HG03521 (cell line): Measurements from ENCODE around the gene DNAJB7.
"Not testable (repeated sequence)": the region's sequence is repeated elsewhere in the genome, so short reads cannot be mapped to it uniquely, and the experiment has no call there.

Experiments used
- ATAC-seq: cut with Tn5 transposase; IDR thresholded peaks from one replicate; pipeline ENCODE4 v1.9.1; 2021; ENCODE audit warnings: mild to moderate bottlenecking, moderate library complexity; ENCODE audit not compliant: unreplicated experiment

The DNAJB7 gene

DNA sequence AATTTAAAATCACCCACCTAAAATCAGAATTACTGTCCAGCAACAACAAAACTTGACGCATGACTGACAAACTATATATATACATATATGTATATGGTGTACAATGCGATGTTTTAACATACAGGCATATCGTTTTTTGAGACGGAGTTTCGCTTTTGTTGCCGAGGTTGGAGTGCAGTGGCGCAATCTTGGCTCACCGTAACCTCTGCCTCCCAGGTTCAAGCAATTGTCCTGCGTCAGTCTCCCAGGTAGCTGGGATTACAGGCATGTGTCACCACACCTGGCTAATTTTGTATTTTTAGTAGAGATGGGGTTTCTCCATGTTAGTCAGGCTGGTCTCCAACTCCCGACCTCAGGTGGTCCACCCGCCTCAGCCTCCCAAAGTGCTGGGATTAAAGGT is 16.1 kb downstream of the DNAJB7 start:
- not testable (repeated sequence) for ATAC-seq

DNA sequence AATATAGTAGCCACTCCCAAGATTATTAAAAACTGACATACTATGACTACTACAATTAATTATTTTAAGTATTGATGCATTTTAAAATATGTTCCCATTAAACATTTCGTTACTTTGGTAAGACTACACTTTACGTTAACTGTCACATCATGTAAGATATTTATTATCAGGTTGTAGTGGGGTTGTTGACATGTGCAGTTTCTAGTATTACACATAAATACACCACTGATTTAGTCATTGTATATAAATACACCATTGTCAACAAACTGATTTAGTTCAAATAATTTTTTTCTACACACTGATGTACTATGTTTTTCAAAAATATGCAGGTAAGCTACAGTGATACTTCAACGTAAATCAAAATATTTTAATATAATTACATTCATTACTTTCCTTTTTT is 17.0 kb downstream of the DNAJB7 start:
- ATAC-seq: no peak

DNA sequence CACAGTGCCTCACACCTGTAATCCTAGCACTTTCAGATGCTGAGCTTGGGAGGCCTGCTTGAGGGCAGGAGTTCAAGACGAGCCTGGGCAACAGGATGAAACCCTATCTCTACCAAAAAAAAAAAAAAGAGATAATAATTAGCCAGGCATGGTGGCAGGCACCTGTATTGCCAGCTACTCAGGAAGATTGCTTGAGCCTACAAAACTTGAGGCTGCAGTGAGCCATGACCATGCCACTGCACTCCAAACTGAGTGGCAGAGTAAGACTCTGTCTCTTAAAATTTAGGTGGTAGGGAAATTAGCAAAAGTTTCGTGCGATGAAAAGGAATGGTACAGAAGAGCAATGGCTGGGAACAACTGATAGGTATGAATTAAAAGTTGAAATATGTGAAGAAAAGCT is 23.4 kb downstream of the DNAJB7 start:
- ATAC-seq: no peak

DNA sequence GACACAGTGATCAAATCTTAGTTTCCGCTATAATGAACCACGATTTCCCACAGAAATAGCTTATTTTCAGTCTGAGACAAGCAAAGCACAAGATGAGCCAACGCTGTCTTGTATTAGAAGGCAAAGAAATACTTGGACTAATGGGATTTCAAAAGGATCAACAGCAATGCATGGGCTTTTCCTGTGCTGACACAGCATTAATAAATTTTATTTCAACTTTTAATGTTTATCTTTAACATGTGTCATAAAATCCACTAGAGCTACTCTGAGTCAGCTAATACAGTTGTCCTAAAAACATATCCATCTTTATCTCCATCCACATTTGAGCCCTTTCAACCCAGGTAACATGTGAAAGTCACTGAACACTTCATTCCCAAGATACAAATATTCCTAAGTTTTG is 27.3 kb downstream of the DNAJB7 start:
- no peak for ATAC-seq

DNA sequence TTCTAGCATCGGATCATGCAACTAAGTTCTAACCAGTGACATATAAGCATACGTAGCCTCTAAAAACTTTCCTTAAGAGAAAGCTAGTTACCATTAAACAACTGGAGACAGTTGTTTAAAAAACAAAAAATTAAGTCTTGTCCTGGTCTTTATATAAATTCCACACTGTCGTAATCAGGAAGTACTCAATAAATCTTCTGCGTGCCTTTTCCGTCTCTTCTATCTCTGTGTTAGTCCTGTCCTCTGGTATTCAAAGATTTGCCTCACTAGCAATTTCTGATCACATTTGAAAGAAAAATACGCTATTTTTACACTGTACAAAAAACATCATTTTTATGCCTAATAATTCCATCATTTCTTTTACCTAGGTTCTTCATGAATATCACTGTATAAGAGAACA is 32.8 kb downstream of the DNAJB7 start:
- no peak for ATAC-seq

DNA sequence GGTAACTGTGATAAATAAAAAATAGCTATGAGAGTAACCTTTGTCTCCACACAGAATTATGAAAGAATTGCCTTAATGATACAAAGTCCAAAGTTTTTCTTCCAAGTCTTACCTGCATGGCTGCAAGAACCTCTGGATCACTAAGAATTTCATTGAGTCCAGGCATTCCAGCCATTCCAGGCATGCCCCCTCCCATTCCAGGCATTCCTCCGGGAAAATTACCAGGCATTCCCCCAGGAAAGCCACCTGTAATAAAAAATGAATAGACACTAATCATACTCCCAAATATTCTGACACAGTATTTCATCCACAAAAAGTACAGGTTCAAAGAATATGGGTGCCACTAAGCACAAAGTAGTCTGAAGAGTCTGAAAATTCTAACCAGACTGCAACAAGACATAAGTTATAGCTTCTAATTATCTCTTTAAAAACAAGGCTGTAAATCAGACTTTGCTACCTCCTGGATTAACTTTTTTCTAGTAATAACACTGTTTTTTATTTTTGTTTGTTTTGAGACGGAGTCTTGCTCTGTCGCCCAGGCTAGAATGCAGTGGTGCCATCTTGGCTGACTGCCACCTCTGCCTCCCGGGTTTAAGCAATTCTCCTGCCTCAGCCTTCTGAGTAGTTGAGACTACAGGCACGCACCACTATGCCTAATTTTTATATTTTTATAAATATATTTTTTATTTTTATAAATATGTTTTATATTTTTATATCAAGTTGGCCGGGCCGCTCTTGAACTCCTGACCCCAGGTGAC is 34.8 kb downstream of the DNAJB7 start:
- no peak for ATAC-seq

DNA sequence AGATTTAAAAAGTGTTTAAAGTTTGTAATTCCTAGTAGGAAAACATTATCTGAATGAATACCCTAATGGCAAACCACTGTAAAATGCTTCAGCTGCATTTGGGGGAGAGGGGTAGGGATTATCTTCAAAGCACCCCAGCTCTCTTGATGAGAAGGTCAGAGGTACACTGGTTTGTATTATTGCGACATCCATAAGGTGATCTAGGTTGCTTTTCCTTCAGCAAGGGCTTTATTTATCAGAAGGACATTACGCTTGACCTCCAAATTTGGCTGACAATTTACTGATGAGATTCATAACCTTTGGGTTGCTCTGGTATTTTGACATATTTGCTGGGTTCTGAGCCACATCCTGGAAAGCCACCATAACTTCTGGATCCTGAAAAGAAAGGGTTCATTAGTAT is 35.6 kb downstream of the DNAJB7 start:
- not testable (repeated sequence) for ATAC-seq

DNA sequence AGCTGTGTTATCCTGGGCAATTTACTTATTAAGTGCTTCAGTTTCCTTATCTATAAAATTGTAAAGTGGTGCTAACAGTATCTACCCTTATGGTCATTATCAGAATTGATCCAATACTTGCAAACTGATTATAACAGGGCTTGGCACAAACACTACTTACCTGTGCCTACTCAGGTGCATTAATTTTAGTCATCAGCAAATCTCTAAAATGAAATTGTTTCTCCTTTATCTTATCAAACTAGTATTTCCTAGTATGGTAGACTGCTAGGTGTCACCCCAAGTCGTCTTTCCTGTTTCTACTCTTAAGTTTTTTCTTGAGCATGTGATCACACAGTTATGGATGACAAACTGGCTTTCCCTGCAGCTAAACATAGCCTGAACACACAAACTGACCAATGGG is 38.5 kb downstream of the DNAJB7 start:
- no peak for ATAC-seq

DNA sequence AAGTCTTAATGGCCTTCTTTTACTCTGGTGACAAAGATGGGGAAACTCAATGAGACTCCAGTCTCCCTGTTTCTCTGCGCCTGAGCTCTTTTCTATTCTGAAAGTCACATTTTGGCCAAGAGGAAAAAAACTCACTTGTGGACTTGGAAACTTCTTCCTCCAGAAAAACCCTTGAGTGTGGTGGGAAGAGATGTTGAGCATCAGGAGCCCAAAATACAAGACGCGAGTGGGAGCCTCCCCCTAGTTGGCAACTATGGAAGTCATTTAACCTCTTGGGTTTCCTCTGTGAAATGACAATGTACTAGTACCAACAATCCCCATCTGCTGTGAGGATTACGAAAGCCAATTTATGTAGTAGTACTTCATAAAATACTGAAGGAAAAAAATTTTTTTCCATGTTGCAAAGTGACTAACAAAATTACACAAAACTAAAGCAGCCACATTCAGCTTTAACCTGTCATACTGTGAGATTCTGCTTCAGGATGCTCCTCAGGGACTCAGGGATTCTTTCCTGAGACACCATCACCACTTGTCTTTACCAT is 42.2 kb downstream of the DNAJB7 start:
- ATAC-seq: no peak

DNA sequence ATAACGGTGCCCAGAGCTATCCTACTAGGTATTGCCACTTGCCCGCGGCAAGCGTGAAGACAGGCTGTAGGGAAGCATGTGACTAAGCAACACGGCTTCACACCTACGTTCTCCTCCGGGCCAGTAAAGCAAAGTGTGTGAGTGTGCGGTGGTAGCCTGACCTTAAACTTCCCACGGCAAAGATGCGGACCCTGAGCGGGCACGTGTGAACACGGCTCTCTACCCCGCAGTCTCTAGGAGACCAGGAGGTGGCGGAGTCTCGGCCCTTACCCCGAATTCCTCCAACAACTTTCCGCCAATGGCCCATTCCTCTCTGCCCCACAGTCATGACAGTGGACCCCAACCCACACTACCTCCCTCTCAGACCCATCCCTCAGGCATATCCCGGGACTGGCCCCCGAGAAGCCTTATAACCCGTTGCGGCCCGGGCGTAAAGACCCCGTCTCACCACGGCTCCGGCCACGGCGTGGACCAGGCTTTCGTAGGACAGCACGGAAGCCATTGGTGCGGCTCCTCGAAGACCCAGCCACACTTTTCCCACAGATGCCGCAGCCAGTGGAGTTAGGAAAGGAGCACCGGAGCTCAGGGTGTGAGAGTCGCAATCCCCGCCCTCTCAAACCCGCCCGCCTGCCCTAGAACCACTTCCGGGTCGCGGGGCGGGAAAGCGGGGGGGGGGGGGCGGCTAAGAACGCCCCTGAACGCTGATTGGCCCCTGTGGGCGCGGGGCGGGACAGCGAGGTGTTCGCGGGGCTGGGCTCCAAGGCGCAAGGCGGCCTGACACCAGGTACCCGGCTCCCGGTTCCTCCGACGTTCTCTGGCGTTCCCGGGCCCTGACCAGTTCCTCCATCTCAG is 42.9 kb downstream of the DNAJB7 start, which contains the start of gene SLC25A17:
SLC25A17 (minus strand) TSS at position 600 of the 852 bp plus-strand sequence; CDS start at position 502, 98 bp downstream.
- ATAC-seq: peak; percentile 81

DNA sequence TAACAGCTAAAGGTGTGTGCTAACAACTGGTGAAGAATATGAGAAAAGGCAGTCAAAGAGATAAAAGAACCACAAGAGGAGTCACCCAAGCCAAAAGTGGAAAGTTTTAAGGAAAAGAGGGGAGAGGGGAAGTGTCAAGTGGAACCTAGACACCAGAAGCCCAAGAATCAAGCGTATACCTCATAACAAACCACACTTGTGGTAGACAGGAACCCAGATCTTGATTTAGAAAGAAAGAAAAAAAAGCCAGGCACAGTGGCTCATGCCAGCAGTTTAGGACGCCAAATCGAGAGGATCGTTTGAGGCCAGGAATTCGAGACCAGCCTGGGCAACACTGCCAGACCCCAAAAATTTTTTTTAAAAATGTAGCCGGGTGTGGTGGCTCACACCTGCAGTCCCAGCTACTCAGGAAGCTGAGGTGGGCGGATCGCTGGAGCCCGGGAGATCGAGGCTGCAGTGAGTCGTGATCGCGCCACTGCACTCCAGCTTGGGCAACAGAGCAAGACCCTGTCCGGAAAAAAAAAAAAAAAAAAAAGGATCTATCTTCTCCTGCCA is 43.6 kb downstream of the DNAJB7 start:
- no peak for ATAC-seq

DNA sequence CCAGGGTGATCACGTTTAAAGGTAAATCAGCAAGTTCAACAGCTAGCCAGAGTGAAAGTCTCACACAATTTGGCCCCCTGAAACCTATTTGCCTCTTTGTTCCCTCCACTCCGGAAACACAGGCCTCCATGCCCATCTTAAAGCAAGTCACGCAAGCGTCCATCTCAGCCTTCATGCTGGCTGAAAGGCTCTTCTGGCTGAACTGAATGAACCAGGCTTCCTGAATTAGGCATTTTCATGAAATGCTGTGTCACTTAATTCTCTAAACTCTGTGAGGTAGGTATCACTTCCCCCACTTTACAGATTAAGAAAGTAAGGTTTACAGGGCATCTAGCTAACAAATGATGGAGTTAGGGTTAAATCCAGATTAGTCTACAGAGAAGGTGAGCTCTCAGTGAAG is 44.2 kb downstream of the DNAJB7 start:
- no peak for ATAC-seq

DNA sequence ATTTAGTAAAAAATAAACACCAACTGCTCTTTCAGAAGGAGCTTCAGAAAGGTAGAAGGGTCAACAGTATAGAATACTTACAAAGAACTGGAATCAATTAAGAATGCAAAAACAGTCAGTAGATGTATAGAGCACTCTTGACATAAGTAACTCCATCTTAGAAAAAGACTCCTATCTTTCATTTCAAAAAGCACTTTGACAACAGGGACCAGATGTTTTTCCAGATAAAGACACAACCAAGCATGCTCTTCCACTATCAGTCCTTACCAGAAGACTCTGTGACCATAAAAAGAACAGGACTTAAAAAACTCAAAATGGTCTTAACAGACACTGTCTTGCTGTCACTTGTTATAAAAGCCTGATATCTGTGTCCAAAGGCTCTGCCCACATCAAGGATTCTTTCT is 48.0 kb downstream of the DNAJB7 start:
- no peak for ATAC-seq
